H9 (cell line): ENCODE results near the gene CLCN6. TPM values are rescaled to one million over a fixed set of nuclear protein-coding genes. Genes with fewer than 3 reads are reported as not detected.

ENCODE experiments used
- DNase-seq: peaks from one replicate; pipeline ENCODE4 v3.0.0-alpha.2; 2017
- H2AFZ ChIP-seq: one replicate; pipeline ENCODE4 v1.6.1; 2013; ENCODE audit warnings: mild to moderate bottlenecking, low read length, control low read depth, moderate library complexity
- H2AK5ac ChIP-seq: 2 replicates; pipeline ENCODE4 v1.6.1; 2013; ENCODE audit warnings: low read length, control low read depth, mixed read lengths; ENCODE audit not compliant: insufficient read length
- H2BK120ac ChIP-seq: one replicate; pipeline ENCODE4 v1.6.1; 2013; ENCODE audit warnings: low read depth, mild to moderate bottlenecking, low read length, control low read depth, inconsistent platforms; ENCODE audit not compliant: poor library complexity, severe bottlenecking
- H2BK12ac ChIP-seq: 2 replicates; pipeline ENCODE4 v1.6.1; 2013; ENCODE audit warnings: low read length, control low read depth, mixed read lengths, low read depth; ENCODE audit not compliant: insufficient read length
- H2BK15ac ChIP-seq: 2 replicates; pipeline ENCODE4 v1.6.1; 2013; ENCODE audit warnings: low read depth, low read length, control low read depth
- H2BK20ac ChIP-seq: one replicate; pipeline ENCODE4 v1.6.1; 2013; ENCODE audit warnings: low read depth, mild to moderate bottlenecking, low read length, control low read depth, inconsistent platforms; ENCODE audit not compliant: poor library complexity, severe bottlenecking
- H2BK5ac ChIP-seq: 2 replicates; pipeline ENCODE4 v1.6.1; 2013; ENCODE audit warnings: low read length, control low read depth, mixed read lengths; ENCODE audit not compliant: insufficient read length
- H3K14ac ChIP-seq: 2 replicates; pipeline ENCODE4 v1.6.1; 2013; ENCODE audit warnings: low read length, control low read depth; ENCODE audit not compliant: insufficient read depth
- H3K18ac ChIP-seq: 2 replicates; pipeline ENCODE4 v1.6.1; 2013; ENCODE audit warnings: low read depth, mild to moderate bottlenecking, mixed read lengths, low read length, control low read depth; ENCODE audit not compliant: insufficient read length
- H3K23ac ChIP-seq: 2 replicates; pipeline ENCODE4 v1.6.1; 2013; ENCODE audit warnings: low read length, control low read depth, mixed read lengths, low read depth; ENCODE audit not compliant: insufficient read length
- H3K23me2 ChIP-seq: 2 replicates; pipeline ENCODE4 v1.6.1; 2013; ENCODE audit warnings: low read depth, mild to moderate bottlenecking, mixed read lengths, low read length, control low read depth; ENCODE audit not compliant: insufficient read length, poor library complexity, severe bottlenecking
- H3K27ac ChIP-seq: 2 replicates; pipeline ENCODE4 v1.5.1; 2013; ENCODE audit warnings: low read length, control low read depth, mixed read lengths, low read depth; ENCODE audit not compliant: insufficient read length
- H3K27me3 ChIP-seq: 2 replicates; pipeline ENCODE4 v1.6.1; 2013; ENCODE audit warnings: low read length, control low read depth, inconsistent platforms; ENCODE audit not compliant: insufficient read depth
- H3K4ac ChIP-seq: 2 replicates; pipeline ENCODE4 v1.6.1; 2013; ENCODE audit warnings: low read depth, mild to moderate bottlenecking, control low read depth, inconsistent platforms, low read length, moderate library complexity
- H3K4me1 ChIP-seq: 2 replicates; pipeline ENCODE4 v1.6.1; 2013; ENCODE audit warnings: low read length, control low read depth, inconsistent platforms; ENCODE audit not compliant: insufficient read depth
- H3K4me2 ChIP-seq: 2 replicates; pipeline ENCODE4 v1.6.1; 2013; ENCODE audit warnings: low read length, control low read depth, mixed read lengths; ENCODE audit not compliant: insufficient read length, insufficient read depth
- H3K56ac ChIP-seq: 2 replicates; pipeline ENCODE4 v1.6.1; 2013; ENCODE audit warnings: low read depth, mild to moderate bottlenecking, mixed read lengths, low read length, control low read depth; ENCODE audit not compliant: insufficient read length
- H3K79me1 ChIP-seq: 2 replicates; pipeline ENCODE4 v1.6.1; 2013; ENCODE audit warnings: low read depth, mild to moderate bottlenecking, moderate library complexity, low read length, control low read depth, inconsistent platforms; ENCODE audit not compliant: insufficient read depth, poor library complexity, severe bottlenecking
- H3K79me2 ChIP-seq: 2 replicates; pipeline ENCODE4 v1.6.1; 2013; ENCODE audit warnings: low read length, control low read depth, inconsistent platforms; ENCODE audit not compliant: insufficient read depth
- H3K9ac ChIP-seq: 2 replicates; pipeline ENCODE4 v1.6.1; 2013; ENCODE audit warnings: low read length, control low read depth, mixed read lengths; ENCODE audit not compliant: insufficient read length; ENCODE audit errors: extremely low read depth
- H3K9me3 ChIP-seq: one replicate; pipeline ENCODE4 v1.6.1; 2013; ENCODE audit warnings: low read depth, low read length, inconsistent platforms; ENCODE audit not compliant: control insufficient read depth
- H3T11ph ChIP-seq: one replicate; pipeline ENCODE4 v1.6.1; 2013; ENCODE audit warnings: mild to moderate bottlenecking, low read length, control low read depth, inconsistent platforms
- H4K20me1 ChIP-seq: one replicate; pipeline ENCODE4 v1.6.1; 2013; ENCODE audit not compliant: control insufficient read depth, insufficient read length, insufficient read depth
- H4K5ac ChIP-seq: 2 replicates; pipeline ENCODE4 v1.6.1; 2013; ENCODE audit warnings: low read depth, mild to moderate bottlenecking, mixed read lengths, low read length, control low read depth; ENCODE audit not compliant: insufficient read length
- H4K8ac ChIP-seq: replicated peaks from 2 replicates; pipeline ENCODE4 v1.6.1; 2013; ENCODE audit warnings: low read length, control low read depth, mixed read lengths, low read depth; ENCODE audit not compliant: insufficient read length
- H4K91ac ChIP-seq: 2 replicates; pipeline ENCODE4 v1.6.1; 2013; ENCODE audit warnings: low read depth, mild to moderate bottlenecking, moderate library complexity, mixed read lengths, low read length, control low read depth; ENCODE audit not compliant: insufficient read length
- H3K27ac Mint-ChIP-seq, 3 experiments: 2 replicates in 2 of 3; 3 replicates in 1 of 3; pipeline ENCODE4 v1.8.0; 2020 to 2021; ENCODE audit warnings: mixed read lengths in 3 of 3, mild to moderate bottlenecking in 1 of 3, moderate library complexity in 1 of 3
- H3K27me3 Mint-ChIP-seq: 2 replicates; pipeline ENCODE4 v1.8.0; 2021; ENCODE audit warnings: low read depth, mild to moderate bottlenecking, moderate library complexity, mixed read lengths
- H3K36me3 Mint-ChIP-seq, 3 experiments: 2 replicates in 2 of 3; 3 replicates in 1 of 3; pipeline ENCODE4 v1.8.0; 2020 to 2021; ENCODE audit warnings: low read depth in 3 of 3, mixed read lengths in 3 of 3; ENCODE audit not compliant: insufficient read depth in 1 of 3
- H3K4me1 Mint-ChIP-seq, 2 experiments: 2 replicates each; pipeline ENCODE4 v1.8.0; 2020; ENCODE audit warnings: mixed read lengths in 2 of 2
- H3K4me3 Mint-ChIP-seq, 2 experiments: 2 replicates in 1 of 2; 3 replicates in 1 of 2; pipeline ENCODE4 v1.8.0; 2020 to 2021; ENCODE audit warnings: mild to moderate bottlenecking in 2 of 2, mixed read lengths in 2 of 2, moderate library complexity in 1 of 2
- H3K9me3 Mint-ChIP-seq, 2 experiments: 2 replicates in 1 of 2; 3 replicates in 1 of 2; pipeline ENCODE4 v1.8.0; 2020; ENCODE audit warnings: mild to moderate bottlenecking in 2 of 2, mixed read lengths in 2 of 2, moderate library complexity in 1 of 2
- CTCF ChIP-seq: fragments of 200-600 bp; sonication (generic); conservative IDR thresholded peaks from 3 replicates; pipeline ENCODE4 v1.8.0; 2021; ENCODE audit warnings: antibody characterized with exemption, mild to moderate bottlenecking
- WGBS: extraction: QIAGEN DNeasy Blood & Tissue Kit; methylation state at CpG from one replicate; pipeline ENCODE4 v1.1.7; 2013; ENCODE audit warnings: missing lambda C conversion rate, low lambda C conversion rate, mixed read lengths; ENCODE audit not compliant: insufficient read length; ENCODE audit errors: extremely low coverage; 5-methylcytosine and 5-hydroxymethylcytosine counted together
- total RNA-seq: library from RNA; stranded (reverse); gene quantifications from 2 replicates; pipeline ENCODE4 v1.2.1, GENCODE V29; 2021

The CLCN6 gene
- total RNA-seq, 1 experiment from 2014 or later, result 20.5 TPM

DNA sequence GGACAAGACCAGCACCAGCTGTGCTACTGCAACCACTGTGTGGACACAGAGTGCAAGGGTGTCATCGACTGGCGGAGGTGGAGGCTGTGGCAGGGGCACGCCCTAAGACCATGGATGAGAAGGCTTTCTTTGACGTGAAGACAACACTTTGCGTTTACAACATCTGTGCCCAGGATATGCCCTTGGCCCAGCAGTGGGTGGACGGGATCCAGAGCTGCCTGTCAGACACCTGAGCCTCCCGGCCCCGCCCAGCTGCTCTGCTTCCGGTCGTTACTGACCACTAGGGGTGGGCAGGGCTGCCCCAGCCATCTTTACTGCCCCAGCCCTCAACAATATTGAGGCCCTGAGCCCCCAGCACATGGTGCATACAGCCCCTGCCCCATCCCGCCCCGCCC, 74.2 kb downstream of the CLCN6 start:
- Histone ChIP-seq H4K8ac (no peak overlapping the region), H3K27me3 (no peaks in the 10 kb centered on the region), H3K23me2 (no peaks in the 10 kb centered on the region), H3K79me2 (no peaks in the 10 kb centered on the region), H2BK5ac (no peak overlapping the region), H3K23ac (no peak overlapping the region), H3K4me1 (peaks cover 2% of the 10 kb centered on the region; the same call in 1 of the 2 replicates), H3K56ac (no peak overlapping the region), H3K27ac (no peak overlapping the region), H2AK5ac (no peak overlapping the region), H2BK120ac (no peak overlapping the region), H3K4ac (no peak overlapping the region), H4K20me1 (no peaks in the 10 kb centered on the region), H3K9me3 (no peaks in the 10 kb centered on the region), H3K14ac (no peak overlapping the region; the same call in 1 of the 2 replicates), H3T11ph (no peak overlapping the region), H2BK15ac (no peak overlapping the region), H3K18ac (no peak overlapping the region), H3K9ac (no peak overlapping the region), H2AFZ (no peak overlapping the region), H4K91ac (no peak overlapping the region), H2BK20ac (no peak overlapping the region), H2BK12ac (no peak overlapping the region), H4K5ac (no peak overlapping the region), H3K4me2 (no peak overlapping the region), H3K79me1 (no peaks in the 10 kb centered on the region)
- DNase-seq, result no peak
- TF ChIP-seq CTCF, result 0 out of 3 replicates have a peak, but pooled peaks have one; percentile 10
- Mint-ChIP-seq H3K9me3 (peaks cover 0 to 5% of the 10 kb centered on the region in 2 experiments; a peak in 4 of 5 replicates), H3K4me3 (no peak overlapping the region), H3K27me3 (no peaks in the 10 kb centered on the region; the same call in none of the 2 replicates), H3K27ac (no peak overlapping the region), H3K36me3 (0 out of 7 replicates have a peak, but pooled peaks cover 0 to 7% (median 0%) of the 10 kb centered on the region in 3 experiments), H3K4me1 (peaks cover 10% of the 10 kb centered on the region in 2 experiments)
- WGBS, result no CpG with 5 or more reads among the region's 12 CpGs
